Right lobe of liver (tissue), 4 donors: Measurements from ENCODE around the gene GLDN.

Source experiments
- CTCF ChIP-seq, 4 donors: fragments of 200-600 bp in 3 of 4; fragments of 450-650 bp in 1 of 4; IDR thresholded peaks; one replicate each; pipeline versions ENCODE4 v1.5.1 to v1.8.0; 2016 to 2022; ENCODE audit warnings: antibody characterized with exemption in 4 of 4, mild to moderate bottlenecking in 2 of 4
- POLR2A ChIP-seq: fragments of 450-650 bp; IDR thresholded peaks from one replicate; pipeline ENCODE4 v1.6.1; 2017; ENCODE audit warnings: antibody characterized with exemption, mild to moderate bottlenecking
- donor health status: DM: no; HTN: no; CAD: no.
- donor health status: DM: no; HTN: no; CAD: no.
- donor health status: DM: no; HTN: yes; CAD: no.

DNA sequence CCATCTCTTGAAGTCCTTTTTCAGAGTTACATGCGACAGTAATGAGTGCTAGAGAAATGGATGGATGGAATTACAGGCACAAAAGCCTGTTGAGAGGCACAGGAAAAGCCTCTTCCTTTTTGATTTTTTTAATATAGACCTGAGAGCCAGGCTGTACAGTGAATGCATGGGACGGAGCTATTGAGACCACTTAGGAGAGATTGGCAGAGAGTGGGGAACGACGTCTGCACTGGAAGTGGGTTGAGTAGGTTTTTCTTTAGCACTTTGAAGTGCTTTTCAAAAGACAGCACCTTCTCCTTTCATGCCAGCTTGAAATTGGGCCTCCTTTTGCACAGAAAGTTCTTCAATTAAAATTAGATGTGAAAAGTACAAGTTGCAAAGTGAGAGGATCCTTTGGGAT, 37.0 kb downstream of the GLDN start:
- TF ChIP-seq CTCF (IDR thresholded peaks at IDR 0.05) (no peak), POLR2A (no peak)
